MM.1S (cell line): ENCODE results near the gene CCDC86.

Source experiments
- DNase-seq: peaks from one replicate; pipeline ENCODE4 v3.0.0-alpha.2; 2015
- H2AFZ ChIP-seq: fragments of 300-600 bp; sonication (generic); 2 replicates; pipeline ENCODE4 v1.6.0; 2016; ENCODE audit warnings: antibody characterized with exemption, low read length
- H3F3A ChIP-seq: fragments of 300-600 bp; sonication (generic); 2 replicates; pipeline ENCODE4 v1.6.1; 2016; ENCODE audit warnings: mild to moderate bottlenecking, antibody characterized with exemption, low read length, moderate library complexity, mixed read lengths; ENCODE audit not compliant: insufficient read depth
- H3K27ac ChIP-seq: fragments of 300-600 bp; sonication (generic); 2 replicates; pipeline ENCODE4 v1.5.1; 2016; ENCODE audit warnings: mild to moderate bottlenecking, low read length
- H3K27me3 ChIP-seq: fragments of 300-600 bp; sonication (generic); replicated peaks from 2 replicates; pipeline ENCODE4 v1.6.0; 2016; ENCODE audit warnings: low read length; ENCODE audit not compliant: insufficient read depth
- H3K36me3 ChIP-seq: fragments of 300-600 bp; sonication (generic); replicated peaks from 2 replicates; pipeline ENCODE4 v1.6.1; 2016; ENCODE audit warnings: mild to moderate bottlenecking, low read length, mixed read lengths; ENCODE audit not compliant: insufficient read depth
- H3K4me1 ChIP-seq: fragments of 300-600 bp; sonication (generic); 2 replicates; pipeline ENCODE4 v1.6.1; 2016; ENCODE audit warnings: low read length, mixed read lengths
- H3K4me2 ChIP-seq: fragments of 300-600 bp; sonication (generic); 2 replicates; pipeline ENCODE4 v1.6.0; 2016; ENCODE audit warnings: low read depth, low read length
- H3K4me3 ChIP-seq: fragments of 300-600 bp; sonication (generic); 2 replicates; pipeline ENCODE4 v1.5.1; 2016; ENCODE audit warnings: low read length, mixed read lengths
- H3K79me2 ChIP-seq: fragments of 300-600 bp; sonication (generic); 2 replicates; pipeline ENCODE4 v1.6.1; 2016; ENCODE audit warnings: mixed run types, low read length, mixed read lengths
- H3K9ac ChIP-seq: fragments of 300-600 bp; sonication (generic); 2 replicates; pipeline ENCODE4 v1.6.1; 2016; ENCODE audit warnings: low read length, mixed read lengths
- H3K9me2 ChIP-seq: fragments of 300-600 bp; sonication (generic); replicated peaks from 2 replicates; pipeline ENCODE4 v1.6.1; 2016; ENCODE audit warnings: mild to moderate bottlenecking, low read length, mixed read lengths; ENCODE audit not compliant: insufficient read depth
- H3K9me3 ChIP-seq: fragments of 300-600 bp; sonication (generic); replicated peaks from 2 replicates; pipeline ENCODE4 v1.6.1; 2016; ENCODE audit warnings: mild to moderate bottlenecking, low read length, mixed read lengths; ENCODE audit not compliant: insufficient read depth
- H4K20me1 ChIP-seq: fragments of 300-600 bp; sonication (generic); 2 replicates; pipeline ENCODE4 v1.6.1; 2016; ENCODE audit warnings: mild to moderate bottlenecking, low read length, moderate library complexity, mixed read lengths; ENCODE audit not compliant: insufficient read depth
- CTCF ChIP-seq: fragments of 300-600 bp; sonication (generic); IDR thresholded peaks from 2 replicates; pipeline ENCODE4 v1.5.1; 2016; ENCODE audit warnings: antibody characterized with exemption, low read length, mixed read lengths
- EZH2 ChIP-seq: fragments of 300-600 bp; sonication (generic); optimal IDR thresholded peaks from 2 replicates; pipeline ENCODE3; 2017; ENCODE audit warnings: low read depth, mild to moderate bottlenecking, antibody characterized with exemption, low read length, mixed read lengths
- EZH2phosphoT487 ChIP-seq: fragments of 300-600 bp; sonication (generic); IDR thresholded peaks from 2 replicates; pipeline ENCODE4 v1.6.1; 2018; ENCODE audit warnings: antibody characterized with exemption, low read length

CCDC86 gene

GRCh38 chr11:60874421-60875365 lies 32.8 kb downstream of the CCDC86 start:
- Histone ChIP-seq H3K9me2 (no peaks in the 10 kb centered on the region), H3K9me3 (no peaks in the 10 kb centered on the region), H2AFZ (no peak overlapping the region), H3F3A (peaks cover 17% of the 10 kb centered on the region), H3K4me2 (no peak overlapping the region), H3K9ac (no peak overlapping the region), H3K27ac (no peak overlapping the region), H4K20me1 (no peaks in the 10 kb centered on the region), H3K4me3 (no peak overlapping the region), H3K27me3 (no peaks in the 10 kb centered on the region), H3K36me3 (no peaks in the 10 kb centered on the region), H3K79me2 (no peaks in the 10 kb centered on the region), H3K4me1 (peaks cover 39% of the 10 kb centered on the region)
- TF ChIP-seq EZH2, result no peak
- no peak for TF ChIP-seq EZH2phosphoT487
- TF ChIP-seq CTCF, result no peak
- DNase-seq, result no peak

DNA sequence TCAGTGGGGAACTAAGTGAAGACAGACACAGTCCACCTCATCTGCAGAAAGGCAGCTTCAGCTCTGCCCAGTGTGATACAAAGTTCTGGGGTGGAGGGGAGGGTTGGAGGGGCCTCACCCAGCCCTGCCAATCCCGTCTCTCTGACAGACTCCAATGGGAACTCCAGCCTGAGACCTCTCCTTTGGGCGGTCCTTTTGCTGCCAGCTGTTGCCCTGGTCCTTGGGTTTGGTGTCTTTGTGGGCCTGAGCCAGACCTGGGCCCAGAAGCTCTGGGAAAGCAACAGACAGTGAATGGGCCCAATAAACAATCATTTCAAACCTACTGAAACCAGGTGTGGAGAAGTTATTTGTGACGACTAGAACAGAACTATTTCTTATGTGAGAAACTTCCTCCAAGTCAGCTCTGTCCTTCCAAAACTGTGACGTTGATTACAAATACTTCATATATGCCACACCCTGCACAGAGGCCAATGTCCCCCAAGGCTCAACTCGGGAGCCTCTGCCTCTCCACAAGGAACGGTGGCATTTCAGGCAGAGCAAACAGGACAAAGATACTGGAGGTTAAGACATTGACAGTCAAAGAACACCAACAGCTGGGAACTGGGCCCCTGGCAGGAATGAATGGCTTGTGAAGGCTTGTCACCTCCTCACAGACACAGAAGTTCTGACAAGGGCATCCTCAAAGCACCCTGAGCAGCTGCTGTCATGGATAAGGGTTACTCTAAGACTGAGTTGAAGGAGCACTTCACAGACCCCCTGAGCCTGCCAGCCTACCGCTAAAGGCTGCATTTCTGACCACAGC lies 33.7 kb downstream of the CCDC86 start:
- Histone ChIP-seq H3K4me1 (peaks cover 30% of the 10 kb centered on the region), H3K9me2 (no peaks in the 10 kb centered on the region), H3K4me2 (no peak overlapping the region), H2AFZ (no peak overlapping the region), H3K9ac (no peak overlapping the region), H3K4me3 (no peak overlapping the region), H3K79me2 (no peaks in the 10 kb centered on the region), H3K27me3 (no peaks in the 10 kb centered on the region), H4K20me1 (no peaks in the 10 kb centered on the region), H3K27ac (no peak overlapping the region), H3K36me3 (no peaks in the 10 kb centered on the region), H3K9me3 (no peaks in the 10 kb centered on the region), H3F3A (peaks cover 8% of the 10 kb centered on the region)
- TF ChIP-seq EZH2phosphoT487 (no peak), CTCF (no peak), EZH2 (no peak)
- no peak for DNase-seq

- TF ChIP-seq EZH2phosphoT487 (no peak), CTCF (no peak), EZH2 (no peak)
- H3K4me2 ChIP-seq, result no peak overlapping the region
- no peak overlapping the region for H3K27ac ChIP-seq
- no peaks in the 10 kb centered on the region for H4K20me1 ChIP-seq
- H3K79me2 ChIP-seq, result no peaks in the 10 kb centered on the region
- H3K9me2 ChIP-seq, result no peaks in the 10 kb centered on the region
- no peak for DNase-seq
- H3K9ac ChIP-seq, result no peak overlapping the region
- H3K27me3 ChIP-seq, result no peaks in the 10 kb centered on the region
- H3F3A ChIP-seq, result peaks cover 3% of the 10 kb centered on the region; the same call in 1 of the 2 replicates
- H3K36me3 ChIP-seq, result no peaks in the 10 kb centered on the region
- H3K4me1 ChIP-seq, result peaks cover 24% of the 10 kb centered on the region
- H2AFZ ChIP-seq, result no peak overlapping the region
- H3K4me3 ChIP-seq, result no peak overlapping the region
- H3K9me3 ChIP-seq, result no peaks in the 10 kb centered on the region
Measured at GRCh38 chr11:60876168-60876485, 34.2 kb downstream of the CCDC86 start.
